ENCODE data around the gene SLC16A3. TPM values are rescaled to one million over a fixed set of nuclear protein-coding genes. Genes with fewer than 3 reads are reported as not detected.

Gene SLC16A3
- total RNA-seq, 6 experiments from 2014 or later, result 4.1 to 34.0 (median 7.3) TPM

GRCh38 chr17:82240506-82241182 lies 11.8 kb downstream of the SLC16A3 start:
- ATAC-seq, result no peak
- WGBS (ENCODE audit: insufficient coverage, low coverage, low lambda C conversion rate, missing lambda C conversion rate), result 48% methylated on average over 11 of the region's 20 CpGs
- peak overlapping the region; percentile 47 to 80 (median 52) for H3K27ac ChIP-seq
- intact Hi-C loops (cut with DNase I), result no loop called here
- H3K9me3 ChIP-seq, result no peaks in the 10 kb centered on the region
- no peak overlapping the region for H3K4me3 ChIP-seq
- peaks cover 0 to 26% (median 12%) of the 10 kb centered on the region in 4 donors for H3K36me3 ChIP-seq
- H3K4me1 ChIP-seq, result peaks cover 4 to 67% (median 42%) of the 10 kb centered on the region in 4 donors
- TF ChIP-seq CTCF (IDR thresholded peaks at IDR 0.05) (no peak), POLR2A (IDR thresholded peaks at IDR 0.05) (no peak)
- no peaks in the 10 kb centered on the region for H3K27me3 ChIP-seq
- DNase-seq, result no peak

- ATAC-seq, result peak; percentile 41 to 49 (median 48)
- peak; percentile 88 to 90 (median 88) for DNase-seq
- intact Hi-C loops (cut with DNase I), result no loop called here
- Histone ChIP-seq H3K27me3 (no peaks in the 10 kb centered on the region), H3K4me3 (no peak overlapping the region), H3K27ac (peak overlapping the region; percentile 47 to 80 (median 52)), H3K9me3 (no peaks in the 10 kb centered on the region), H3K4me1 (peaks cover 4 to 60% (median 40%) of the 10 kb centered on the region in 4 donors), H3K36me3 (peaks cover 3 to 33% (median 17%) of the 10 kb centered on the region in 4 donors)
- WGBS (ENCODE audit: insufficient coverage, low coverage, low lambda C conversion rate, missing lambda C conversion rate), result 0% methylated on average over 5 of the region's 27 CpGs
- TF ChIP-seq CTCF (IDR thresholded peaks at IDR 0.05) (no peak), POLR2A (IDR thresholded peaks at IDR 0.05) (no peak)
These were observed 12.5 kb downstream of the SLC16A3 start for GRCh38 chr17:82241183-82241925.

GRCh38 chr17:82241926-82242697 lies 13.3 kb downstream of the SLC16A3 start:
- 21% methylated on average over 10 of the region's 20 CpGs for WGBS (ENCODE audit: insufficient coverage, low coverage, low lambda C conversion rate, missing lambda C conversion rate)
- H3K4me1 ChIP-seq, result peaks cover 4 to 55% (median 40%) of the 10 kb centered on the region in 4 donors
- no peaks in the 10 kb centered on the region for H3K27me3 ChIP-seq
- H3K27ac ChIP-seq, result peak overlapping the region; percentile 47 to 80 (median 52)
- DNase-seq (peak in 1 of 3 donors; percentile 84), ATAC-seq (peak; percentile 24 to 41 (median 28))
- no peak for TF ChIP-seq POLR2A (IDR thresholded peaks at IDR 0.05)
- no peak for TF ChIP-seq CTCF (IDR thresholded peaks at IDR 0.05)
- H3K36me3 ChIP-seq, result peaks cover 6 to 41% (median 20%) of the 10 kb centered on the region in 4 donors
- intact Hi-C loops (cut with DNase I), result no loop called here
- no peak overlapping the region for H3K4me3 ChIP-seq
- H3K9me3 ChIP-seq, result no peaks in the 10 kb centered on the region

- Histone ChIP-seq H3K36me3 (peaks cover 6 to 46% (median 23%) of the 10 kb centered on the region in 4 donors), H3K9me3 (no peaks in the 10 kb centered on the region), H3K4me1 (peaks cover 4 to 55% (median 40%) of the 10 kb centered on the region in 4 donors), H3K27me3 (no peaks in the 10 kb centered on the region), H3K27ac (peak overlapping the region; percentile 47 to 80 (median 52)), H3K4me3 (no peak overlapping the region)
- no peak for DNase-seq
- ATAC-seq, result peak in 2 of 4 donors; percentile 0 to 2
- TF ChIP-seq CTCF (IDR thresholded peaks at IDR 0.05), result no peak
- TF ChIP-seq POLR2A (IDR thresholded peaks at IDR 0.05), result no peak
- intact Hi-C loops (cut with DNase I), result no loop called here
- 45% methylated on average over 12 of the region's 24 CpGs for whole genome bisulfite sequencing (ENCODE audit: insufficient coverage, low coverage, low lambda C conversion rate, missing lambda C conversion rate)
These were observed 13.8 kb downstream of the SLC16A3 start for GRCh38 chr17:82242698-82242976.
